ENCODE measurements around the gene FEV. TPM values are rescaled to one million over a fixed set of nuclear protein-coding genes. Genes with fewer than 3 reads are reported as not detected.

The FEV gene
- polyA plus RNA-seq, 1 donor from 2014 or later, result not detected

DNA sequence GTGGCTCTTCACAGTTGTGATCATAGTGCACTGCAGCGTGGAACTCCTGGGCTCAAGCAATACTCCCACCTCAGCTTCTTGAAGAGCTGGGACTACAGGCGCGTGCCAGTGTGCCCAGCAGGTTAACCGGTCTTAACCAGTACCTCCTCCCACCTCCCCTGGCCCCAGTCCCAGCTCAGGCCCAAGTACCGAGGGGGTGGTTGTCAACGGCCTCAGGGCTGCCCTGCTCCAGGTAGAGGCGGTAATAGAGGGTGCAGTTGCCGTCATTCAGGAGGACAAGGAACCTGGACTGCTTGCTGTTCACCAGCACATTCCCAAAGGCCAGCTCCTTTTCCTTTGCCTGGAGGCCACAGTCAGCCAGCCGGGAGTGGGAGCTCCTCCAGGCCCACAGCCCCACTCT is 36.6 kb upstream of the FEV start:
- Mint-ChIP-seq H3K4me1 (no peaks in the 10 kb centered on the region), H3K36me3 (no peaks in the 10 kb centered on the region), H3K27me3 (peaks cover 17% of the 10 kb centered on the region), H3K27ac (no peak overlapping the region), H3K9me3 (no peaks in the 10 kb centered on the region), H3K4me3 (no peak overlapping the region)

DNA sequence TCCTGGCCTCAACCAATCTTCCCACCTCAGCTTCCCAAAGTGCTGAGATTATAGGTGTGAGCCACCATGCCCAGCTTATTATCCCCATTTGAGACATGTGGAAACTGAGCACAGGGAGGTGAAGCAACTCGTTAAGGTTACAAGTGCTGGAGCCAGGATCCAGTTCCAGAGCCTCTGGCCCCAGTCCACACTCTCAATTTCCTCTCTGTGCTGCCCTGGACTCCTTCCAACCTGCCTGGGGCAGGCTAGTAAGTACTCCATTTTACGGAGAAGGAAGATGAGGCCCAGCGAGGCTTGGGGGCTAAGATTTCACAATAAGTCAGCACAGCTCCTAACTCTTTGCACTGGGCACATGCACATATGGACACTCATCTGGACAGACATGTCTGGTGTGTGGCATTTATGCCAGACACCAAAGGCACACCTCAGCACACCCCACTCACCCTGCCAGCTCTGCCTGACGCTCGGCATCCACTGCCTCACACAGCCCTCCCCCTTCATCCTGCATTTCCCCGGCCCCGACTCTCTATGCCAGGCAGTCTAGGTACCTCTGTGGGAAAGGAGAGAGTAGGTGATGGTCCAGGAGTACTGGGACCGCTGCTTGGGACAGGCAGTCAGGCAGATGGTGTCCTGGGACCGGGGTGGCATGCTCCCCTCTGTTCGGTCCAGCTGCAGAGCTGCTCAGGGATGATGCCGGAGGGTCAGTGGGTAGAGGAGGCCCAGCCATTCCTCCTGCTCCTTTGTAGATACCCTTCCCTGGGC is 35.8 kb upstream of the FEV start:
- no peaks in the 10 kb centered on the region for H3K9me3 Mint-ChIP-seq
- H3K27me3 Mint-ChIP-seq, result peaks cover 17% of the 10 kb centered on the region
- no peaks in the 10 kb centered on the region for H3K36me3 Mint-ChIP-seq
- no peak overlapping the region for H3K27ac Mint-ChIP-seq
- H3K4me3 Mint-ChIP-seq, result no peak overlapping the region
- no peaks in the 10 kb centered on the region for H3K4me1 Mint-ChIP-seq

DNA sequence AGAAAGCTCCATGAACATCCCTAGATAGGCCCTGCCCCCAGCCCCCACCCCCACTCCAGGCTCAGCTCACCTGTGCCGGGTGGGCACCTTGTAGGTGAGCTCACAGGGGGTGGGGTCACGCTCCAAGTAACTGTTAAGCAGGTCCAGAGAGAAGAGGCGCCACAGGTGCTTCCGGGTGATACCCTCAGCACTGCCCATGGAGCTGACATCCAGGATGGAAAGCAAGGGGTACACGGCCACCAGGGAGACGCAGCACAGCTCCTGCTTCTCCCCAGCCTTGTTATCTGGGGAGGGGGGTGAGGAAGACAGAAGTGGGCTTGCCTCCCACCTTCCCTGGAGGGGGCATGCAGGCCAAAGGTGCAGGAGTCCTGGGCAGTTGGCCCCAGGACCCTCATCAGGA is 34.5 kb upstream of the FEV start:
- H3K27ac Mint-ChIP-seq, result no peak overlapping the region
- H3K4me1 Mint-ChIP-seq, result no peaks in the 10 kb centered on the region
- H3K4me3 Mint-ChIP-seq, result no peak overlapping the region
- no peaks in the 10 kb centered on the region for H3K36me3 Mint-ChIP-seq
- no peaks in the 10 kb centered on the region for H3K9me3 Mint-ChIP-seq
- H3K27me3 Mint-ChIP-seq, result peaks cover 17% of the 10 kb centered on the region

DNA sequence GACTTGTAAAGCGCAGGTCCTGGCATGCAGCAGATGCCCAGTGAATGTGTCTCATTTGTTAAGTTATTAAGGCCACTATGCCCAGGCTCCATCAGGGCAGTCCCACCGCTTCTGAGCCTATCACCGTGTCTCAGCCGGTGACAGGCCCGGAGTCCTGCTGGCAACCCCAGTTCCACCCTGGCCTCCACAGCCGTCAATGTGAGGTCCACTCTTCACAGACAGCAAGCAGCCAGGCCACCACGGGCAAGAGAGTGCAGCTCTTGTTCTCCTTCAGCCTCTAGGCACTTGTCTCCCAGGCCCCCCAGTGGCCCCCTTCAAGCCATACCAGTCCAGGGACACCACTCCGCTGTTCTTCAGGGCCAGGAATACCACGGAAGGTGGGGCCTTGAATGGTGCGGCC is 33.7 kb upstream of the FEV start:
- no peaks in the 10 kb centered on the region for H3K36me3 Mint-ChIP-seq
- H3K4me3 Mint-ChIP-seq, result no peak overlapping the region
- H3K27me3 Mint-ChIP-seq, result peaks cover 20% of the 10 kb centered on the region
- H3K27ac Mint-ChIP-seq, result no peak overlapping the region
- no peaks in the 10 kb centered on the region for H3K4me1 Mint-ChIP-seq
- H3K9me3 Mint-ChIP-seq, result no peaks in the 10 kb centered on the region

DNA sequence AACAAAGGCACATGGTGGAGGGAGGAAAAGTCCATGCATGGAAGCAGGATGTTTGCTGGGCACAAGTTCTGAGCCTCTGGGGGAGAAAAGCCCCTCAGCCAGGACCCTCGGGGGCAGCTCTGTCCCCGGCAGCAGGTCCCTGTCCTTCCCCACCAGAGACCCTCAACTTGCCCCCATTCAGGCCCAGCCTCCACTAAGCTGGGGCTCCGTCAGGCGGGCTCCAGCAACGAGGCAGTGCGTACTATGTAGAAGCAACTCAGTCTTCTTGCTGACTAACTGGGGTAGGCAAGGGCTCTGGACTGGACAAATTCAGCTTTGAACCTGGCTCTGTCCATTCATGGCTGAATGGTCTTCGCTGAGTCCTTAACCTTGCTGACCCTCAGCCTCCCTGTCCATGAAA is 33.3 kb upstream of the FEV start:
- Mint-ChIP-seq H3K27ac (no peak overlapping the region), H3K4me1 (no peaks in the 10 kb centered on the region), H3K4me3 (peak overlapping the region in 1 of 4 donors; percentile 14), H3K27me3 (peaks cover 19% of the 10 kb centered on the region), H3K9me3 (no peaks in the 10 kb centered on the region), H3K36me3 (no peaks in the 10 kb centered on the region)

DNA sequence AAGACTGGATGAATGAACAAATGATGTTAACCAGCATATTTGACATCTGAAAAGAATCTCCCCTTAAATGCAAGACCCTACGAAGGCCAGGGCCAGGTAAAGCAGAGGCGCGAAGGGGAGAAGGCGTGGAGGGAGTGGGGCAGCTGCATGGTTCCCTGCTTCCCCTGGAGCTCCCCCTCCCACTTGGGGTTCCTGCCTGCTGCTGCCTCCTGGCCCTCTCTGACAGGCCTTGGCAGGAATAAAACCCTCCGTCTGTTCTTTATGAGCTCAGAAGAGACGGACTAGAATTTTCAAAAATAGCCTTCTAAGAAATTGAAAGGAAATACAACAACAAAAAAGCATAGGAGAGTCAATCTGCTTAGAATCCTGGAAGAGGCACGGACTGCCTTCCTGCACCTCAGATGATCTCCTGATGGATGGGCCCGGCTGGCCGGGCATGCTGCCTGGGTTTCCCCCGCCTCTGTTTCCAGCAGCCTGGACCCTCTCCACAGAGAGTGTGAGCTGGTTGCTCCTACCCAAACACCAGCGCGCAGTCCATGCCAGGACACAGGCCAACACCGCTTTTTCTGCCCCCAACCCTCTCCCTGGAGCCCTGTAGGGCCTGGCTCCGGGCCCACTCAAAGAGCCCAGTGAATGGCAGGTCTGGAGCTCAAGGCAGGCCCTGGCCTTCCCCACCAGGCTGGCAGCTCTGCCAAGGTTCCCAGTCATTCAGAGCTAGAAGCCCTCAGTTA is 32.4 kb upstream of the FEV start:
- H3K4me3 Mint-ChIP-seq, result no peak overlapping the region
- H3K27ac Mint-ChIP-seq, result no peak overlapping the region
- no peaks in the 10 kb centered on the region for H3K9me3 Mint-ChIP-seq
- H3K36me3 Mint-ChIP-seq, result no peaks in the 10 kb centered on the region
- H3K4me1 Mint-ChIP-seq, result no peaks in the 10 kb centered on the region
- peaks cover 15% of the 10 kb centered on the region for H3K27me3 Mint-ChIP-seq

DNA sequence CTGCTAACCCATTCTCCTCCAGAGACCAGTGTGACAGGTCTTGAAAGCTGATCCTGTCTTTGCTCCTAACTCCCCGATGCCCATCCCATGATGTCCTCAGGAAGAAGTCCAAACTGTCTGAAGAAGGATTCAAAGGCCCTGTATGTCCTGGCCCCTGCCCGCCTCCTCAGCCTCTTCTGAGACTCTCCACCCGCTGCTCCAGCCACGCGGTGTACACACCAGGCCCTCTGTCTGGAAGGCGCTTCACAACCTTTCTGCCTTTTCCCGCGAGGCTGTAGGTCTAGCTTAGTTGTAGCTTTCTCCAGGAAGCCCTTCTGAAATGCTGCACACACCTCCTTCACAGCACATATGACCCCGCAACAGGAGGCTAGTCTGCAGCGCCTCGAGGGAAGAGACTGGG is 31.7 kb upstream of the FEV start:
- Mint-ChIP-seq H3K27ac (no peak overlapping the region), H3K9me3 (no peaks in the 10 kb centered on the region), H3K27me3 (peaks cover 17% of the 10 kb centered on the region), H3K36me3 (no peaks in the 10 kb centered on the region), H3K4me1 (no peaks in the 10 kb centered on the region), H3K4me3 (peak overlapping the region in 1 of 4 donors; percentile 22)

DNA sequence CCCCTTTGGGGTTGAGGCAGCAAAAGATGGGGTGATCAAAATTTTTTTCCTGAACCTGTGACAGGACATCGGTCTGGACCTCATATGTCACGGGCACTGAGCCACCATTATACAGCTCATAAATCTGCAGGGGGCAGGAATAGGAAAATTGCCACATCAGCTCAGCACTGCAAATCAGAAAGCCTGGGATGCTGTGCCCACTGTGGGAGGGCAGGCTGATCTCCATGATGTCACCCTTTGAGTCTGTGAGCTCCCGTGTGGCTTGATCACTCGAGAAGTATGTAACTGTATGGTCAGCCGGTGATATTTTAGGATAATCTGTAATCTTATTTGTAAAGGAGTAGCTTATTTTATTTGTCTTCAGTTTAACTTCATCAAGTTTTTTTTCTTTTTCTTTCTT is 25.9 kb upstream of the FEV start:
- Mint-ChIP-seq H3K4me1 (no peaks in the 10 kb centered on the region), H3K4me3 (no peak overlapping the region), H3K27ac (no peak overlapping the region), H3K27me3 (peaks cover 21% of the 10 kb centered on the region), H3K36me3 (no peaks in the 10 kb centered on the region), H3K9me3 (no peaks in the 10 kb centered on the region)

DNA sequence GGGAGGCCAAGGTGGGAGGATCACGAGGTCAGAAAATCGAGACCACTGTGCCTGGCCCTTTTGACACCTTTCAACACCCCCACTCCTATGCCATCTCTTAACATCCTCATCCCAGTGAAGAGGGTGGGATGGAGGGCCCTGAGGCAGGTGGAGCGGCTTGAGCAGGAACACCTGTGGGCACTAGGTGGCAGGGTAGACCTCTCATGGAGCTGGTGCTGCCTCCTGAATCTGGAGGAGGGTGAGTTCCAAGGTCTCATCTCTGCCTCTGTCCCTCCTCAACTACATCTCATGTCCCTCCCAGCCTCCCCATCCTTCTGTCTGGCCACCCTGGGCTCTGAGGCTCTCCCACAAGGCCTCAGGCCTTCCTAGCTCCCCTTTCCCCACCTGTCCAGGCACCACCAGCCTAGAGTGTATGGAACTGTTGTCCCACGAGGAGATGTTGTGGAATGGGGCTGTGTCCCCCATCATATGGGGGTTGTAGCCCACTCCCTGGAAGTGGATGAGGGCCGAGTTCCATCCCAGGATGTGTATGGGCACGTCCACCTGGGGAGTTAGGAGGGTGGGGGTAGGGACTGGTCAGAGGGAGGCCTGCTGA is 25.3 kb upstream of the FEV start:
- Mint-ChIP-seq H3K4me3 (no peak overlapping the region), H3K9me3 (no peaks in the 10 kb centered on the region), H3K4me1 (no peaks in the 10 kb centered on the region), H3K36me3 (no peaks in the 10 kb centered on the region), H3K27ac (no peak overlapping the region), H3K27me3 (peaks cover 26% of the 10 kb centered on the region)

DNA sequence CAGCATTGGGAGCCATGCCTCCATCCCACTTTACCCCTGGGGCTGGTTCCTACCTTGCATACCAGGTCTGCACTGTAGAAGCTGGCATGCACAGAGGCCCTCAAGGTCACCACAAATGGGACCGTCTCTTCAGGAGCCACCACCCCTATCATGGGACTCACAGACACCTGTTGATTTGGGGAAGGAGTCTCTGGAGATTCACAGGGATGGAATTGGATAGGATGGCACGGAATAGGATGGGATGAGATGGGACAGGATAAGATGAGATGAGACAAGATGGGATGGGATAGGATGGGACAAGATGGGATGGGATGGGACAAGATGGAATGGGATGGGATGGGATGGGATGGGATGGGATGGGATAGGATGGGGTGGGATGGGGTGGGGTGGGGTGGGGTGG is 24.3 kb upstream of the FEV start:
- Mint-ChIP-seq H3K9me3 (no peaks in the 10 kb centered on the region), H3K36me3 (no peaks in the 10 kb centered on the region), H3K4me3 (no peak overlapping the region), H3K4me1 (peaks cover 0 to 2% (median 0%) of the 10 kb centered on the region in 3 donors), H3K27me3 (peaks cover 35% of the 10 kb centered on the region), H3K27ac (no peak overlapping the region)

DNA sequence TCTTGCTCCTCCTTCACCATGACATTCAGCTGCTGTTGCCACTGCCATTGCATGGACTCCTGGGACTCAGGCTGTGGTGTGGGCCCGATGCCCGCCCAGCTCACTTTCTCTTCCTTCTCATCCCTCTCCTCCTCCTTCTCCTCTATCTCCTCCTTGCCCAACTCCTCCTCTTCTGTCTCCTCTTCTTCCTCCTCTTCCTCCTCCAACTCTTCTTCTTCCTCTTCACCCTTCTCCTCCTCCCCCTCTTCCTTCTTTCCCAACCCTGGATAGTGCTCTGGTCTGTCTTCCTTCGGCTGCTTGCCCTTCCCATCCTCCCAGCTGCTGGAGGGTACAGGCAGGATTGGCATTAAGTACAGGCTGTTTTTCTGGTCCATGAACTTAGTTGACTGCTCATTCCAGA is 19.0 kb upstream of the FEV start:
- Mint-ChIP-seq H3K4me1 (peaks cover 0 to 7% (median 7%) of the 10 kb centered on the region in 3 donors), H3K9me3 (no peaks in the 10 kb centered on the region), H3K27me3 (peaks cover 54% of the 10 kb centered on the region), H3K4me3 (peak overlapping the region in 1 of 4 donors; percentile 42), H3K27ac (peak overlapping the region in 1 of 3 donors; percentile 31), H3K36me3 (peaks cover 1% of the 10 kb centered on the region)

DNA sequence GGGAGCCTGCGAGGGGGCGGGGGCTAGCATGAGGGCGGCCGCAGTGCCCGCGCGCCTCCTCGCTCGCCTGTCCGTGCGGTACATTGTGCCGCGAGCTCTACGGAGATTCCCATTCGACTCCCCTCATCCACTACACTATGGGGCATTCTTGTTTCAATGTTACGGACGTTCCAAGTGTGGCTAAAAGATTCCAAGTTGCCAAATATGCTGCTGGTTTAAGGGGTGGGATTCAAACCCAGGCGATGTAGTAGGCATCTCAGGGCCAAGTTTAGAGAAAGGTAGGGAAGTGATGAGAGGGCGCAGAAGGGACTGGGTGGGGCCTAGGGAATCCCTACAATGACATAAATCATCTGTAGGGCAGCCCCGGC is 18.3 kb upstream of the FEV start:
- H3K36me3 Mint-ChIP-seq, result peaks cover 1% of the 10 kb centered on the region
- no peaks in the 10 kb centered on the region for H3K9me3 Mint-ChIP-seq
- H3K27ac Mint-ChIP-seq, result no peak overlapping the region
- H3K4me3 Mint-ChIP-seq, result peak overlapping the region in 2 of 4 donors; percentile 39 to 50
- peaks cover 0 to 7% (median 7%) of the 10 kb centered on the region in 3 donors for H3K4me1 Mint-ChIP-seq
- peaks cover 54% of the 10 kb centered on the region for H3K27me3 Mint-ChIP-seq

DNA sequence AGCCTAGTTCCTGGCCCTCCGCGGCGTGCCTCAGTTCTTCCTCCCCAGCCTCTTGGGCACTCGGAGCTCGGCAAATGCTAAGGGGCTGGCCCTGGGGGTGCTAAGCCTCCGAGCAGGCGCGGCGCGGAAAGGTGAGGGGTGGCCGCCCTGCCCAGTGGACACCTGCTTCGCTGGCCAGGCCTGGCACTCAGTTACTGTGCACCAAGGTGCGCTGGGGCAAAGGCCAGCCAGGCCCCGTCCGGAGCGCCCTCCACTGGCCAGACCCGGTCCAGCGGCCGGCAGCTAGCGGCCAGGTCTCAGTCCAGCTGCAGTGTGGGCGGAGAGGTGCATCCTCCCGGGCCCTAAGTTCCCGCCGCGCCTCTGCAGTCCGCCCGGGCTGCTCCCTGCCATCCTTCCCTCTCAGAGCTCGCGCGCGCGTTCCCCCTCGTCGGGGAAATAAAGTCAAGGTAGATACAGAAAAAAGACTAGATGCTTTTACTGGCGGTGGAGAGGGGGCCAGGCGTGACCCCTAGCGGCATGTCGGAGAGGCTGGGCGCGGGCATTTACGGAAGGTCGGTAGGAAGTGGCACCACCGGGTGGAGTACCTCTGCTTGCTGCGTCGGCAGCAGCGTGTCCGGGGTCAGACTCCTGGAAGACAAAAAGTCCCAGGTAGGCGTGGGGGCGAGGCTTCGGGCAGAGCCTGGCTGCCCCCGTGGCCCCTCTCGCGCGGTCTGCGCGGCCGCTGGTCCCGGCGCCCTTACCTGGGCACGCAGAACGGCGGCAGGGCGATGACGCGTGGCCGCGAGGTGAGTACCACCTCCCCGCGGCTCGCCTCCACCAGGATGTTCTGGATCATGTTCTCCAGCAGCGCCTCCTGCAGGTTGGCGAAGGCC is 17.6 kb upstream of the FEV start:
- Mint-ChIP-seq H3K4me3 (peak overlapping the region in 3 of 4 donors; percentile 78 to 93 (median 84)), H3K4me1 (peaks cover 0 to 7% (median 7%) of the 10 kb centered on the region in 3 donors), H3K9me3 (no peaks in the 10 kb centered on the region), H3K27ac (no peak overlapping the region), H3K36me3 (peaks cover 1% of the 10 kb centered on the region), H3K27me3 (peaks cover 58% of the 10 kb centered on the region)

DNA sequence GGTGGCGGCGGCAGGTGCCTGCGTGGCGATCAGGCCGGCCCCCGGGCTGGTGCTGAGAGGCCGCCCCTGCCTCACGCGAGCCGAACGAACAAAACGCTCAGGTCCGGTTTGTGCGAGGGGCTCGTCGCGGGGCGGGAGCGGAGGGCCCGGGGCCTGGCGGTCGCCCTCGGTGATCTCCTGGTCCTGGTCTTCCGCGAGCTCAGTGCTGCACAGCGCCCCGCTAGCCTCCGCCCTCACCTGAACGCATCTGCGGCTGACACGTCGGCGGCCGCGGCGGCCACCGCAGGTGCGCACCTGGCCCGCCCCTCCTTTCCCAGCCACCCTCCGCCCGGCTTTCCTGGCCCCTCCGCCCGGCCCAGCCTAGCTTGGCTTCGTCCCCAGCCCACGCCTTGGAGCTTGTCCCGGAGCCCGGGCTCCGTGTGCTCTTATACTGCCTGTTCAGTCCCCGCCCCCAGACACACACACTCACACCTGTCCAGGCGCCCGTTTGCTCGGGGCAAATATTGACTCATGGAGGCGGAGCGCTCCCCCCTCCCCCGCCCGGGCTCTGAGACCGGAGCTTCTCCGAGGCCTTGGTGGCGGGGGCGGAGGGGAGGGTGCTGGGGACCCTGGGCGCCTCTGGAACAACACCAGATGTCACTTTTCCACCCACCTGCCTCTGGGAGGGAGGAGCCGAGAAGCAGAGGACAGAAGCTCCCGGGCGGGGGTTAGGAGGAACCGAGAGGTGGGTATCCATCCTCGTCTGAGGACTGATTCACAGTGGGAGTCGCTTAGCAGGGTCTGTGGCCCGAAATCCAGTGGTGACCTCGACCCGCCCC is 16.8 kb upstream of the FEV start:
- no peaks in the 10 kb centered on the region for H3K9me3 Mint-ChIP-seq
- H3K4me1 Mint-ChIP-seq, result peaks cover 0 to 7% (median 7%) of the 10 kb centered on the region in 3 donors
- H3K27me3 Mint-ChIP-seq, result peaks cover 61% of the 10 kb centered on the region
- no peak overlapping the region for H3K27ac Mint-ChIP-seq
- peak overlapping the region in 3 of 4 donors; percentile 39 to 84 (median 55) for H3K4me3 Mint-ChIP-seq
- H3K36me3 Mint-ChIP-seq, result peaks cover 3% of the 10 kb centered on the region
